Lower lobe of right lung (tissue), 2 donors: ENCODE results near the gene GALNT13. TPM values are rescaled to one million over a fixed set of nuclear protein-coding genes. Genes with fewer than 3 reads are reported as not detected.

ENCODE experiments used
- ATAC-seq, 2 donors: fragments of 200-7000 bp; cut with Tn5 transposase; one replicate each; pipeline ENCODE4 v1.9.1; 2020 to 2022; ENCODE audit warnings: mild to moderate bottlenecking in 2 of 2, moderate library complexity in 2 of 2
- DNase-seq: peaks from one replicate; pipeline ENCODE4 v3.0.0-alpha.2; 2020
- H3K27ac ChIP-seq: fragments of 200-600 bp; one replicate; pipeline ENCODE4 v1.8.0; 2022
- H3K27me3 ChIP-seq: fragments of 200-600 bp; one replicate; pipeline ENCODE4 v1.8.0; 2022; ENCODE audit warnings: low read depth
- H3K36me3 ChIP-seq: fragments of 200-600 bp; one replicate; pipeline ENCODE4 v1.8.0; 2022; ENCODE audit warnings: mild to moderate bottlenecking
- H3K4me1 ChIP-seq: fragments of 200-600 bp; one replicate; pipeline ENCODE4 v1.8.0; 2022
- H3K4me3 ChIP-seq: fragments of 200-600 bp; one replicate; pipeline ENCODE4 v1.8.0; 2022; ENCODE audit warnings: mild to moderate bottlenecking
- H3K9me3 ChIP-seq: fragments of 200-600 bp; one replicate; pipeline ENCODE4 v1.8.0; 2022
- CTCF ChIP-seq: fragments of 200-600 bp; IDR thresholded peaks from one replicate; pipeline ENCODE4 v1.8.0; 2022; ENCODE audit warnings: antibody characterized with exemption, mild to moderate bottlenecking
- intact Hi-C: fragments of 100-400 bp; cut with DNase I; formaldehyde crosslinking; loops from one replicate; pipeline ENCODE4 v1.11.0; 2022
- total RNA-seq: library from RNA; stranded (reverse); fragmentation: NEBNext Ultra II Directional; extraction: Animal tissue kit (Norgen Biotek cat#: 25700); gene quantifications from one replicate; pipeline ENCODE4 v1.2.1, GENCODE V29; 2021
- donor health status: DM: no; HTN: yes; CAD: no; lungs with severe emphysema.

Gene GALNT13
- total RNA-seq, 1 donor from 2014 or later = 2.4 TPM

DNA sequence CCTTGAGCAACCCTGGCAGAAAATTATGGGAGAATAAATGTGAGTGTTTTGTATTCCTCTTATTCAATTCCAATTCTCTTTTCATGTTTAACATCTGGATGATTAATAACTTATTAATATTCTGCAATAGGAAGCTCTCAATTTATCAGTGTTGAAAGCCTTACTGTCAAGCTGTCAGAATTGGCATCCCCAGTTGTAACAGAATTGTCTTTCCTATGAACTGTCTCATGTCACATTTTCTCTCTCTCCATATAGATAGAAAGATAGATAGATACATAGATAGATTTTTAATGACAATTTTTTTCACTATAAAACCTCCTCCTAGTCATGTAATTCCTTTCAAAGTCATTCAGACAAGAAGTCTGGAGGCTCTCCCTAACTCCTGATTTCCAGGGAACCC is 331.5 kb downstream of the GALNT13 start:
- Histone ChIP-seq H3K27me3 (no peaks in the 10 kb centered on the region), H3K4me3 (no peak overlapping the region), H3K36me3 (no peaks in the 10 kb centered on the region), H3K4me1 (no peaks in the 10 kb centered on the region), H3K27ac (no peak overlapping the region), H3K9me3 (no peaks in the 10 kb centered on the region)
- DNase-seq (no peak), ATAC-seq (no peak)
- no peak for TF ChIP-seq CTCF
- intact Hi-C loops = no loop called here

- H3K9me3 ChIP-seq = no peaks in the 10 kb centered on the region
- no peak for TF ChIP-seq CTCF
- H3K36me3 ChIP-seq = no peaks in the 10 kb centered on the region
- H3K27ac ChIP-seq = no peak overlapping the region
- no peaks in the 10 kb centered on the region for H3K27me3 ChIP-seq
- intact Hi-C loops = no loop called here
- H3K4me1 ChIP-seq = no peaks in the 10 kb centered on the region
- DNase-seq = no peak
- ATAC-seq = no peak
- no peak overlapping the region for H3K4me3 ChIP-seq
These were observed 332.2 kb downstream of the GALNT13 start for GRCh38 chr2:154203902-154204301.

DNA sequence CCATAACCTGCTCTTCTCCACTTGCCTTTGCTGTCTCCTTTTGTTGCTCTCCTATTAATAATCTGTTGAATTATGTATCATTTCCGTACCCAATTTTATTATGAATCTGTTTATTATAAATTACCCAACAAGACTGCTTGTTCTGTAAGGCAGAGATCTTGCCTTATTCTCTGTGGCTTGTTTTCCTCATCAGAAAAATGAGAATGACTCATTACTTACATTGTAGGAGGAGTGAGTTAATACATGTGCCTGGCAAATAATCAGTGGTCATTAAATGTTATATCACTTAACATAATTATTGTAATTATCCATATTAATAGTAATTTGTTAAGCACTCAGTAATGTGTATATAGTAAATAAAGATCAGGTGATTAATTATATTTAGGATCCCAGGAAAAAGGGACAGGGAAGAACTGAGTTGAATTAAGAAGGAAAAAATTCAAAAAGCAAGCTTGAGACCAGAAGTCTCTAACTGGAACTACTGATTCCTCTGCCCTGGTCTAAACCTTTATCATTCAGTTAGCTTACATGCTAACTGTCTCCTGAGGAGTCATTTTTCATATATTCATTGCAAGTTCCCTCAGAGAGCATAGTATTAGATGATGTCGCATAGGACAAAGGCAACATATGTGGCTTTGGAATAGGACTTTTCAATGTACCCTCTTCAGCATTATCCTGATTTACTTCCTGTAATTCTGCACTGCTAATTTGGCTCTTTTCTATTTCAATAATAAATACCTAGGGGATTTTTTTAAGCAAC is 335.7 kb downstream of the GALNT13 start:
- Histone ChIP-seq H3K9me3 (no peaks in the 10 kb centered on the region), H3K27ac (no peak overlapping the region), H3K4me1 (no peaks in the 10 kb centered on the region), H3K36me3 (no peaks in the 10 kb centered on the region), H3K27me3 (no peaks in the 10 kb centered on the region), H3K4me3 (no peak overlapping the region)
- intact Hi-C loops = no loop called here
- ATAC-seq (no peak), DNase-seq (no peak)
- TF ChIP-seq CTCF = no peak

DNA sequence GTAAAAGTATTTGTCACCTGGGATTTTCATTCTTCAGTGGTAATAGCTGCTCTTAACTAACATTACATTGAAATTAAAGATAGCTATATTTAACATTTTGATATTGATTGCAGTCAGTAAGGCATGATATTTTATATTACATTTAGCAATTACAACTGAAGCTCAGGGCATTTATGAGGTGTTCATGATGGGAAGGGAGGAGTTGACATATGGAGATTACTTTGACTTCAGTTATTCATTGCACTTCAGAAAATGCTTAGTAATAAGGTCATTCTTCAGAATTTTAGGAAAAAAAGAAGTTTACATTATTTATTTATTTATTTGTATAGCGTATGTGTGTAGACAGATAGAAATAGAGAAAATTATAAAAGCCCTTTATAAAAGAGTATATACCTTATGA is 352.0 kb downstream of the GALNT13 start:
- DNase-seq (no peak), ATAC-seq (no peak)
- no peak for TF ChIP-seq CTCF
- H3K9me3 ChIP-seq = no peaks in the 10 kb centered on the region
- H3K4me3 ChIP-seq = no peak overlapping the region
- H3K36me3 ChIP-seq = no peaks in the 10 kb centered on the region
- intact Hi-C loops = no loop called here
- H3K27ac ChIP-seq = no peak overlapping the region
- H3K4me1 ChIP-seq = no peaks in the 10 kb centered on the region
- no peaks in the 10 kb centered on the region for H3K27me3 ChIP-seq

DNA sequence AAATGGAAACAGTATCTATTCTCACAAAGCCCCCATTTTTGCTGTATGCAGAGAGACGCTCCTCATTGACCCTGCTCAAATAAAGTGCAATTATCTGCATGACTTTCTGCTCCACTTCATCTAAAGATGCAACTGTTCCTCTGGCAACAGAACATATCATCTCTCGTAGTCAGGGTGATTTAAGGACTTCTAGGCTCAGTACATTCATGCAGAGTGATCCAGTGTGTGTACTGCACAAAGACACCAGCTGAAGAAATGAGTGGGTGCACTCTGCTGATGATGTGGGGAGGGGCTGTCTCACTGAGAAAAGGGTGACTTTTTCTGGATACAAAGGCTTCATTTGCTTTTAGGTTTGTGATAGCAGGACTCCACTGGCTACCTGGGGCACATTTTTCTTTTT is 355.2 kb downstream of the GALNT13 start:
- no peak for DNase-seq
- intact Hi-C loops = no loop called here
- H3K36me3 ChIP-seq = no peaks in the 10 kb centered on the region
- H3K27ac ChIP-seq = no peak overlapping the region
- TF ChIP-seq CTCF = no peak
- no peaks in the 10 kb centered on the region for H3K4me1 ChIP-seq
- ATAC-seq = no peak
- no peaks in the 10 kb centered on the region for H3K9me3 ChIP-seq
- H3K27me3 ChIP-seq = no peaks in the 10 kb centered on the region
- no peak overlapping the region for H3K4me3 ChIP-seq
